Calu3 (cell line): ENCODE data around the gene RNFT2. TPM values are rescaled to one million over a fixed set of nuclear protein-coding genes. Genes with fewer than 3 reads are reported as not detected.

Source experiments
- BruUV-seq: library from RNA; stranded (reverse); fragments of 400-500 nt; replicated peaks from 2 replicates; lab custom pipeline; 2021; lab: Mats Ljungman, UMichigan
- CTCF ChIA-PET: fragments of 300-600 bp; sonication (Branson Sonifier 250); formaldehyde crosslinking; loops from one replicate; lab custom pipeline; 2022; ENCODE audit warnings: antibody characterized with exemption; lab: Charles Lee
- DNase-seq: peaks from one replicate; pipeline ENCODE4 v3.0.0; 2022
- H3K27ac Mint-ChIP-seq: one replicate; pipeline ENCODE4 v1.8.0; 2022; ENCODE audit warnings: mixed read lengths; ENCODE audit not compliant: unreplicated experiment
- H3K27me3 Mint-ChIP-seq: one replicate; pipeline ENCODE4 v1.8.0; 2022; ENCODE audit warnings: mixed read lengths; ENCODE audit not compliant: unreplicated experiment
- H3K36me3 Mint-ChIP-seq: one replicate; pipeline ENCODE4 v1.8.0; 2022; ENCODE audit warnings: mild to moderate bottlenecking, moderate library complexity, mixed read lengths; ENCODE audit not compliant: insufficient read depth, unreplicated experiment
- H3K4me1 Mint-ChIP-seq: one replicate; pipeline ENCODE4 v1.8.0; 2022; ENCODE audit warnings: mild to moderate bottlenecking, low read depth, mixed read lengths; ENCODE audit not compliant: unreplicated experiment
- H3K4me3 Mint-ChIP-seq: one replicate; pipeline ENCODE4 v1.8.0; 2022; ENCODE audit warnings: mild to moderate bottlenecking, low read depth, moderate library complexity, mixed read lengths; ENCODE audit not compliant: unreplicated experiment
- H3K9me3 Mint-ChIP-seq: one replicate; pipeline ENCODE4 v1.8.0; 2022; ENCODE audit warnings: low read depth, mixed read lengths; ENCODE audit not compliant: unreplicated experiment
- CTCF ChIP-seq: fragments of 200-600 bp; IDR thresholded peaks from one replicate; pipeline ENCODE4 v1.8.0; 2022; ENCODE audit warnings: antibody characterized with exemption; ENCODE audit not compliant: unreplicated experiment
- intact Hi-C: fragments of 100-400 bp; cut with micrococcal nuclease; formaldehyde crosslinking; loops from one replicate; pipeline ENCODE4 v1.10.0; 2022; ENCODE audit not compliant: unreplicated experiment
- total RNA-seq: library from RNA; stranded (reverse); gene quantifications from 2 replicates; pipeline ENCODE4 v1.2.3, GENCODE V29; 2022

RNFT2 gene
- total RNA-seq, 1 experiment from 2014 or later: 32.0 TPM

GRCh38 chr12:116803013-116803736, 65.1 kb downstream of the RNFT2 start:
- H3K36me3 Mint-ChIP-seq: no peaks in the 10 kb centered on the region
- no peak overlapping the region for H3K27ac Mint-ChIP-seq
- TF ChIP-seq CTCF: no peak
- no TSS peak for BruUV-seq
- H3K9me3 Mint-ChIP-seq: no peaks in the 10 kb centered on the region
- H3K27me3 Mint-ChIP-seq: no peaks in the 10 kb centered on the region
- intact Hi-C loops: no loop called here
- H3K4me3 Mint-ChIP-seq: no peak overlapping the region
- CTCF ChIA-PET: no interaction called here
- no peak for DNase-seq
- no peaks in the 10 kb centered on the region for H3K4me1 Mint-ChIP-seq

- intact Hi-C loops: no loop called here
- BruUV-seq: no TSS peak
- H3K4me3 Mint-ChIP-seq: no peak overlapping the region
Observed at GRCh38 chr12:116804051-116804450, 65.9 kb downstream of the RNFT2 start.

GRCh38 chr12:116806845-116807440, 68.8 kb downstream of the RNFT2 start:
- H3K4me3 Mint-ChIP-seq: no peak overlapping the region
- no peak overlapping the region for H3K27ac Mint-ChIP-seq
- H3K4me1 Mint-ChIP-seq: no peaks in the 10 kb centered on the region
- CTCF ChIA-PET: interaction anchor here (0.6 to 0.7 kb wide), 3 partner anchors 11 to 1209 kb away, joined by 3 to 10 read pairs (median 4); no protein-coding TSS in a partner anchor
- intact Hi-C loops: no loop called here
- BruUV-seq: no TSS peak
- H3K9me3 Mint-ChIP-seq: no peaks in the 10 kb centered on the region
- H3K27me3 Mint-ChIP-seq: no peaks in the 10 kb centered on the region
- TF ChIP-seq CTCF: no peak
- DNase-seq: no peak
- no peaks in the 10 kb centered on the region for H3K36me3 Mint-ChIP-seq

More at GRCh38 chr12:116804051-116804450, 65.9 kb downstream of the RNFT2 start:
- no peak overlapping the region for H3K27ac Mint-ChIP-seq
- H3K9me3 Mint-ChIP-seq: no peaks in the 10 kb centered on the region
- H3K36me3 Mint-ChIP-seq: no peaks in the 10 kb centered on the region
- no peaks in the 10 kb centered on the region for H3K4me1 Mint-ChIP-seq
- no peak for DNase-seq
- CTCF ChIA-PET: no interaction called here
- no peak for TF ChIP-seq CTCF
- H3K27me3 Mint-ChIP-seq: no peaks in the 10 kb centered on the region

- Mint-ChIP-seq H3K9me3 (no peaks in the 10 kb centered on the region), H3K36me3 (no peaks in the 10 kb centered on the region), H3K4me1 (no peaks in the 10 kb centered on the region), H3K4me3 (no peak overlapping the region), H3K27ac (no peak overlapping the region), H3K27me3 (no peaks in the 10 kb centered on the region)
- TF ChIP-seq CTCF: no peak
- BruUV-seq: no TSS peak
- DNase-seq: no peak
- CTCF ChIA-PET: no interaction called here
- intact Hi-C loops: no loop called here
Observed at GRCh38 chr12:116807546-116807945, 69.4 kb downstream of the RNFT2 start.
